CD14-positive monocyte (primary cell): ENCODE measurements around the gene ABLIM3. TPM values are rescaled to one million over a fixed set of nuclear protein-coding genes. Genes with fewer than 3 reads are reported as not detected.

Experiments used
- DNase-seq, 3 donors: peaks; one replicate each; pipeline ENCODE4 v3.0.0-alpha.2; 2011 to 2022
- H2AFZ ChIP-seq: 2 replicates; pipeline ENCODE4 v1.6.0; 2012; ENCODE audit warnings: mild to moderate bottlenecking, low read depth, low read length, inconsistent platforms; ENCODE audit not compliant: insufficient read depth, poor library complexity, severe bottlenecking
- H3K27ac ChIP-seq, 2 donors: 1 replicate in 1 of 2; 2 replicates in 1 of 2; pipeline ENCODE4 v1.5.1; 2012 to 2013; ENCODE audit warnings: low read length in 2 of 2, control low read depth in 1 of 2, inconsistent platforms in 1 of 2, low read depth in 1 of 2, mild to moderate bottlenecking in 1 of 2
- H3K27me3 ChIP-seq, 2 donors: one replicate each; pipeline versions ENCODE4 v1.6.0 to v1.6.1; 2011 to 2013; ENCODE audit warnings: low read length in 2 of 2; ENCODE audit not compliant: control insufficient read depth in 2 of 2, insufficient read depth in 2 of 2
- H3K36me3 ChIP-seq, 2 donors: replicated peaks in 1 of 2; 1 replicate in 1 of 2; 2 replicates in 1 of 2; pipeline versions ENCODE4 v1.5.1 to v1.6.1; 2012 to 2013; ENCODE audit warnings: low read length in 2 of 2, control low read depth in 1 of 2, inconsistent platforms in 1 of 2, mild to moderate bottlenecking in 1 of 2; ENCODE audit not compliant: insufficient read depth in 2 of 2, control insufficient read depth in 1 of 2
- H3K4me1 ChIP-seq, 2 donors: 1 replicate in 1 of 2; 2 replicates in 1 of 2; pipeline versions ENCODE4 v1.5.1 to v1.6.1; 2012 to 2013; ENCODE audit warnings: low read length in 2 of 2, control low read depth in 1 of 2, inconsistent platforms in 1 of 2, mild to moderate bottlenecking in 1 of 2, moderate library complexity in 1 of 2; ENCODE audit not compliant: insufficient read depth in 2 of 2, control insufficient read depth in 1 of 2
- H3K4me2 ChIP-seq: replicated peaks from 2 replicates; pipeline ENCODE3; 2012; ENCODE audit warnings: low read length, moderate library complexity, mild to moderate bottlenecking; ENCODE audit not compliant: poor library complexity, severe bottlenecking; ENCODE audit errors: extremely low read depth
- H3K4me3 ChIP-seq, 3 experiments: fragments of 200-600 bp in 1 of 3; sonication (generic) in 1 of 3; replicated peaks in 1 of 3; 1 replicate in 2 of 3; 2 replicates in 1 of 3; pipeline ENCODE4 v1.5.1; 2011 to 2013; ENCODE audit warnings: low read length in 3 of 3, mild to moderate bottlenecking in 3 of 3, control low read depth in 2 of 3, low read depth in 2 of 3, inconsistent platforms in 1 of 3, moderate library complexity in 1 of 3
- H3K79me2 ChIP-seq: 2 replicates; pipeline ENCODE4 v1.6.0; 2012; ENCODE audit warnings: mild to moderate bottlenecking, control low read depth, inconsistent platforms, low read length, moderate library complexity; ENCODE audit not compliant: insufficient read depth
- H3K9ac ChIP-seq: 2 replicates; pipeline ENCODE4 v1.6.0; 2017; ENCODE audit warnings: low read length, mild to moderate bottlenecking; ENCODE audit not compliant: insufficient read depth, poor library complexity, severe bottlenecking
- H3K9me3 ChIP-seq, 2 donors: replicated peaks in 1 of 2; 1 replicate in 1 of 2; 2 replicates in 1 of 2; pipeline versions ENCODE4 v1.5.1 to v1.6.1; 2012 to 2013; ENCODE audit warnings: low read length in 2 of 2, control low read depth in 1 of 2; ENCODE audit not compliant: control insufficient read depth in 1 of 2, insufficient read depth in 1 of 2
- H4K20me1 ChIP-seq: 2 replicates; pipeline ENCODE4 v1.6.0; 2012; ENCODE audit warnings: mild to moderate bottlenecking, low read length, control low read depth, moderate library complexity; ENCODE audit not compliant: insufficient read depth
- H3K27ac Mint-ChIP-seq, 7 donors: one replicate each; pipeline ENCODE4 v1.8.0; 2020; ENCODE audit warnings: mild to moderate bottlenecking in 7 of 7, mixed read lengths in 7 of 7, moderate library complexity in 6 of 7, inconsistent platforms in 2 of 7
- H3K27me3 Mint-ChIP-seq, 3 donors: one replicate each; pipeline ENCODE4 v1.8.0; 2021 to 2022; ENCODE audit warnings: low read depth in 3 of 3, mild to moderate bottlenecking in 3 of 3, mixed read lengths in 3 of 3, moderate library complexity in 3 of 3, inconsistent platforms in 1 of 3
- H3K36me3 Mint-ChIP-seq, 2 donors: one replicate each; pipeline ENCODE4 v1.8.0; 2020; ENCODE audit warnings: mixed read lengths in 2 of 2, inconsistent platforms in 1 of 2, mild to moderate bottlenecking in 1 of 2
- H3K4me1 Mint-ChIP-seq: one replicate; pipeline ENCODE4 v1.8.0; 2020; ENCODE audit warnings: mild to moderate bottlenecking, mixed read lengths
- H3K4me3 Mint-ChIP-seq, 2 donors: one replicate each; pipeline ENCODE4 v1.8.0; 2020; ENCODE audit warnings: mild to moderate bottlenecking in 2 of 2, mixed read lengths in 2 of 2, moderate library complexity in 1 of 2
- H3K9me3 Mint-ChIP-seq, 7 donors: one replicate each; pipeline ENCODE4 v1.8.0; 2020 to 2022; ENCODE audit warnings: mixed read lengths in 7 of 7, mild to moderate bottlenecking in 6 of 7, moderate library complexity in 6 of 7, inconsistent platforms in 2 of 7
- WGBS: methylation state at CpG from one replicate; pipeline ENCODE4 v1.1.5; 2013; ENCODE audit warnings: missing lambda C conversion rate; ENCODE audit not compliant: insufficient coverage; 5-methylcytosine and 5-hydroxymethylcytosine counted together
- intact Hi-C, 2 donors: fragments of 100-400 bp; cut with micrococcal nuclease; formaldehyde crosslinking; loops; one replicate each; pipeline versions ENCODE4 v1.15.0 to v1.15.1; 2023
- polyA plus RNA-seq, 3 donors: library from polyadenylated mRNA; depleted of rRNA in 1 of 3; unstranded in 2 of 3; stranded (reverse) in 1 of 3; fragments of 300-500 nt in 2 of 3; fragments of >200 nt in 1 of 3; fragmentation: Illumina TruSeq in 2 of 3; gene quantifications; 1 replicate in 2 of 3; 2 replicates in 1 of 3; pipeline ENCODE4 v1.2.3, GENCODE V29; 2012 to 2021
- TF ChIP-seq, protein P1 (sequence below): fragments of 200-600 bp; IDR thresholded peaks from one replicate; pipeline ENCODE4 v1.8.0; 2022; ENCODE audit warnings: antibody characterized with exemption, mild to moderate bottlenecking

The ABLIM3 gene
- polyA plus RNA-seq, 3 donors: 0.22 to 0.74 TPM; not detected in 1

DNA sequence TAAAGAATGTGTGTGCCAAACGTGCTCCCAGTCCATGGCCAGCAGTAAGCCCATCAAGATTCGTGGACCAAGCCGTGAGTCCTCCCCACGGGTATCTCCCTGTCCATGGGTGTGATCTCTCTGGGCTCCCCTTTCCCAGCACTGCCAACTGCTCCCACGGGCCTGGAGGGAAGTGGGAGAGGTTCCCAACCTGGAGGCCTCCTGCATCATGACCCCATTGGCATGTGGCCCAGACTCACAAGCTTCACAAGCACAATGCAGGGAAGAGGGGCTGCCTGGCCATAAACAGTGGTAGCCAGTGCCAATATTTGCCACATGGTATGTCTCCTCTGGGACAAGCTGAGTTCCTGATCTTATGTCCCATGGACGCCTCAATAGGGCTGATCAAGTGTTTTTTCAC is 59.1 kb downstream of the ABLIM3 start:
- H3K36me3 Mint-ChIP-seq: no peaks in the 10 kb centered on the region
- no peaks in the 10 kb centered on the region for H3K4me1 Mint-ChIP-seq
- no peak overlapping the region for H3K9ac ChIP-seq
- H3K4me1 ChIP-seq: no peaks in the 10 kb centered on the region
- H3K4me2 ChIP-seq: no peak overlapping the region
- H3K27me3 Mint-ChIP-seq: peaks cover 0 to 8% (median 2%) of the 10 kb centered on the region in 3 donors
- H2AFZ ChIP-seq: no peak overlapping the region
- H3K27ac Mint-ChIP-seq: no peak overlapping the region
- no peaks in the 10 kb centered on the region for H3K9me3 Mint-ChIP-seq
- intact Hi-C loops: no loop called here
- no peak overlapping the region for H3K27ac ChIP-seq
- H3K4me3 Mint-ChIP-seq: no peak overlapping the region
- no peaks in the 10 kb centered on the region for H3K9me3 ChIP-seq
- TF ChIP-seq, protein P1, sequence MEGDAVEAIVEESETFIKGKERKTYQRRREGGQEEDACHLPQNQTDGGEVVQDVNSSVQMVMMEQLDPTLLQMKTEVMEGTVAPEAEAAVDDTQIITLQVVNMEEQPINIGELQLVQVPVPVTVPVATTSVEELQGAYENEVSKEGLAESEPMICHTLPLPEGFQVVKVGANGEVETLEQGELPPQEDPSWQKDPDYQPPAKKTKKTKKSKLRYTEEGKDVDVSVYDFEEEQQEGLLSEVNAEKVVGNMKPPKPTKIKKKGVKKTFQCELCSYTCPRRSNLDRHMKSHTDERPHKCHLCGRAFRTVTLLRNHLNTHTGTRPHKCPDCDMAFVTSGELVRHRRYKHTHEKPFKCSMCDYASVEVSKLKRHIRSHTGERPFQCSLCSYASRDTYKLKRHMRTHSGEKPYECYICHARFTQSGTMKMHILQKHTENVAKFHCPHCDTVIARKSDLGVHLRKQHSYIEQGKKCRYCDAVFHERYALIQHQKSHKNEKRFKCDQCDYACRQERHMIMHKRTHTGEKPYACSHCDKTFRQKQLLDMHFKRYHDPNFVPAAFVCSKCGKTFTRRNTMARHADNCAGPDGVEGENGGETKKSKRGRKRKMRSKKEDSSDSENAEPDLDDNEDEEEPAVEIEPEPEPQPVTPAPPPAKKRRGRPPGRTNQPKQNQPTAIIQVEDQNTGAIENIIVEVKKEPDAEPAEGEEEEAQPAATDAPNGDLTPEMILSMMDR: no peak
- no peak for DNase-seq
- no peaks in the 10 kb centered on the region for H3K27me3 ChIP-seq
- H3K4me3 ChIP-seq: no peak overlapping the region
- no peaks in the 10 kb centered on the region for H4K20me1 ChIP-seq
- WGBS: 100% methylated on average over 1 of the region's 6 CpGs
- no peaks in the 10 kb centered on the region for H3K79me2 ChIP-seq
- H3K36me3 ChIP-seq: no peaks in the 10 kb centered on the region

DNA sequence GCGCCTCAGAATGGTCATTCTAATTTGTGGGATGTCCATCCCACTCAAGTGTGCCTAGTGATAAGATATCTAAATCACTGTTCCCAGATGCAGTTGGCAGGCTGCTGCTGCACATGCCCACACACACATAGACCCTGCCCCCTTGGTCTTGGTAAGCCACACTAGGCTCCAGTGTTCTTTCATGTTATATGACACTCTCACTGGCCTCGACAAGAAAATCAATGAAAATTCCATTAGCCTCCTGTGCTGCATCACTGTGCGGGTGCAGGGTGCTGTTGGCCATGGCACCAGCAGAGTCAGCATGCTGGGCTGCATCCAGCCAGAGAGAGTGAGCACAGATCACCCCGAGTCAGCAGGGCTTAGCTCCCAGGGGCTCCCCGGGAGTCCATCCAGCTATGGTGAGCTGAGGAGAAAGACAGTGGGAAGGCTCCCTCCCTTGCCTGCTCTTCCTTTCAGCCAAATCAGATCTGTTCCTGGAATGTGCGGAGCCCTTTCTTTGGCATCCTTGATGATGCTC is 59.9 kb downstream of the ABLIM3 start:
- H3K36me3 ChIP-seq: no peaks in the 10 kb centered on the region
- DNase-seq: no peak
- no peak overlapping the region for H3K27ac ChIP-seq
- no peak overlapping the region for H3K9ac ChIP-seq
- no peak overlapping the region for H3K4me2 ChIP-seq
- Mint-ChIP-seq H3K4me1 (no peaks in the 10 kb centered on the region), H3K27me3 (peaks cover 0 to 2% (median 2%) of the 10 kb centered on the region in 3 donors), H3K9me3 (no peaks in the 10 kb centered on the region), H3K27ac (no peak overlapping the region), H3K4me3 (no peak overlapping the region), H3K36me3 (no peaks in the 10 kb centered on the region)
- no peaks in the 10 kb centered on the region for H3K9me3 ChIP-seq
- H4K20me1 ChIP-seq: no peaks in the 10 kb centered on the region
- H3K27me3 ChIP-seq: no peaks in the 10 kb centered on the region
- no peak overlapping the region for H2AFZ ChIP-seq
- intact Hi-C loops: no loop called here
- 94% methylated on average over 3 of the region's 6 CpGs for WGBS
- H3K79me2 ChIP-seq: no peaks in the 10 kb centered on the region
- no peaks in the 10 kb centered on the region for H3K4me1 ChIP-seq
- no peak overlapping the region for H3K4me3 ChIP-seq
- TF ChIP-seq, protein P1: no peak
